BE2C (cell line): ENCODE results near the gene ITPRIP.

Experiments used
- DNase-seq: peaks from one replicate; pipeline ENCODE4 v3.0.0-alpha.2; 2020
- H3K27me3 ChIP-seq: fragments of 250-450 bp; sonication (Bioruptor Pico); 2 replicates; pipeline ENCODE4 v1.5.1; 2020; ENCODE audit warnings: mild to moderate bottlenecking
- H3K36me3 ChIP-seq: fragments of 250-450 bp; sonication (Bioruptor Pico); 2 replicates; pipeline ENCODE4 v1.5.1; 2020; ENCODE audit warnings: mild to moderate bottlenecking
- H3K4me1 ChIP-seq: fragments of 250-450 bp; sonication (Bioruptor Pico); 2 replicates; pipeline ENCODE4 v1.5.1; 2020
- H3K4me3 ChIP-seq: 2 replicates; pipeline ENCODE4 v1.5.1; 2011; ENCODE audit warnings: low read depth, low read length
- H3K9me3 ChIP-seq: fragments of 250-450 bp; sonication (Bioruptor Pico); 2 replicates; pipeline ENCODE4 v1.5.1; 2020
- TF ChIP-seq, protein P1 (sequence below): IDR thresholded peaks from 2 replicates; pipeline ENCODE4 v1.5.1; 2012; ENCODE audit warnings: mild to moderate bottlenecking, low read depth, low read length

ITPRIP gene

GRCh38 chr10:104317269-104317710, 21.0 kb downstream of the ITPRIP start:
- TF ChIP-seq, protein P1, sequence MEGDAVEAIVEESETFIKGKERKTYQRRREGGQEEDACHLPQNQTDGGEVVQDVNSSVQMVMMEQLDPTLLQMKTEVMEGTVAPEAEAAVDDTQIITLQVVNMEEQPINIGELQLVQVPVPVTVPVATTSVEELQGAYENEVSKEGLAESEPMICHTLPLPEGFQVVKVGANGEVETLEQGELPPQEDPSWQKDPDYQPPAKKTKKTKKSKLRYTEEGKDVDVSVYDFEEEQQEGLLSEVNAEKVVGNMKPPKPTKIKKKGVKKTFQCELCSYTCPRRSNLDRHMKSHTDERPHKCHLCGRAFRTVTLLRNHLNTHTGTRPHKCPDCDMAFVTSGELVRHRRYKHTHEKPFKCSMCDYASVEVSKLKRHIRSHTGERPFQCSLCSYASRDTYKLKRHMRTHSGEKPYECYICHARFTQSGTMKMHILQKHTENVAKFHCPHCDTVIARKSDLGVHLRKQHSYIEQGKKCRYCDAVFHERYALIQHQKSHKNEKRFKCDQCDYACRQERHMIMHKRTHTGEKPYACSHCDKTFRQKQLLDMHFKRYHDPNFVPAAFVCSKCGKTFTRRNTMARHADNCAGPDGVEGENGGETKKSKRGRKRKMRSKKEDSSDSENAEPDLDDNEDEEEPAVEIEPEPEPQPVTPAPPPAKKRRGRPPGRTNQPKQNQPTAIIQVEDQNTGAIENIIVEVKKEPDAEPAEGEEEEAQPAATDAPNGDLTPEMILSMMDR, result no peak
- Histone ChIP-seq H3K27me3 (no peaks in the 10 kb centered on the region), H3K4me3 (no peak overlapping the region), H3K36me3 (no peaks in the 10 kb centered on the region), H3K9me3 (no peaks in the 10 kb centered on the region), H3K4me1 (no peaks in the 10 kb centered on the region)
- DNase-seq, result no peak

GRCh38 chr10:104316321-104317099, 21.8 kb downstream of the ITPRIP start:
- H3K4me3 ChIP-seq, result no peak overlapping the region
- H3K4me1 ChIP-seq, result no peaks in the 10 kb centered on the region
- H3K9me3 ChIP-seq, result no peaks in the 10 kb centered on the region
- no peak for DNase-seq
- H3K27me3 ChIP-seq, result no peaks in the 10 kb centered on the region
- TF ChIP-seq, protein P1, result no peak
- H3K36me3 ChIP-seq, result no peaks in the 10 kb centered on the region

DNA sequence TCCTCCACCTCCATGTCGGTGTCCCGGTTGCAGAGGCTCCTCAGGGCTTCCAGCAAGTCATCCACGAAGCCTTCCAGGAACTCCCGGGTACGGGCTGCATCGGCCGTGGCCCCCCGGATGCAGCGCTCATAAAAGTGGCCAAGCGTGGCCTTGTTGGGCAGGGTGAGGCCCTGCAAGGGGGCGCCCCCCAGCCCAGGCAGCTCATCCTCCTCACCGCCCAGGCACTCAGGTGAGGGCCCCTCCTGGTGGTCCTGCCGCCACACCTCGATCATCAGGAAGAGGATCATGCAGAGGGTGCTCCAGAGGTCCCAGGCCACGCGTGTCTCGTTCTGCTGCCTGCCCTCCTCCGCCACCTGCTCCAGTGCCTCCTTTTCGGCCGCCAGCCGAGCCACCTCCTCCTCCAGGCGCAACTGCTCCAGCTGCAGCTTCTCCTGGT, 22.8 kb downstream of the ITPRIP start:
- no peak for DNase-seq
- Histone ChIP-seq H3K4me1 (no peaks in the 10 kb centered on the region), H3K9me3 (no peaks in the 10 kb centered on the region), H3K27me3 (no peaks in the 10 kb centered on the region), H3K36me3 (no peaks in the 10 kb centered on the region), H3K4me3 (no peak overlapping the region)
- TF ChIP-seq, protein P1, result no peak

GRCh38 chr10:104314591-104315485, 23.4 kb downstream of the ITPRIP start:
- H3K36me3 ChIP-seq, result no peaks in the 10 kb centered on the region

GRCh38 chr10:104311184-104311720, 27.0 kb downstream of the ITPRIP start:
- Histone ChIP-seq H3K27me3 (no peaks in the 10 kb centered on the region), H3K4me3 (no peak overlapping the region), H3K36me3 (no peaks in the 10 kb centered on the region), H3K9me3 (no peaks in the 10 kb centered on the region), H3K4me1 (no peaks in the 10 kb centered on the region)
- TF ChIP-seq, protein P1, result no peak
- no peak for DNase-seq

More at GRCh38 chr10:104314591-104315485, 23.4 kb downstream of the ITPRIP start:
- H3K4me1 ChIP-seq, result no peaks in the 10 kb centered on the region
- H3K9me3 ChIP-seq, result no peaks in the 10 kb centered on the region
- H3K27me3 ChIP-seq, result no peaks in the 10 kb centered on the region
- DNase-seq, result no peak
- TF ChIP-seq, protein P1, result no peak
- H3K4me3 ChIP-seq, result no peak overlapping the region
